K562 (cell line): Measurements from ENCODE around the gene PPM1G. TPM values are rescaled to one million over a fixed set of nuclear protein-coding genes. Genes with fewer than 3 reads are reported as not detected.

ENCODE experiments used
- CREB5 ChIP-seq: fragments of 250-450 bp; sonication (Bioruptor Pico); IDR thresholded peaks from 2 replicates; pipeline ENCODE4 v1.5.0; 2020; ENCODE audit warnings: mild to moderate bottlenecking
- DNMT1 ChIP-seq: fragments of 450-650 bp; IDR thresholded peaks from 2 replicates; pipeline ENCODE4 v1.6.1; 2016; ENCODE audit warnings: antibody characterized with exemption, mild to moderate bottlenecking
- E2F3 ChIP-seq: fragments of 250-450 bp; sonication (Bioruptor Pico); IDR thresholded peaks from 2 replicates; pipeline ENCODE4 v1.4.0; 2020; ENCODE audit warnings: mild to moderate bottlenecking
- ELF2 ChIP-seq: fragments of 250-450 bp; sonication (Bioruptor Pico); IDR thresholded peaks from 2 replicates; pipeline ENCODE4 v1.5.0; 2021; ENCODE audit warnings: mild to moderate bottlenecking
- ESRRB ChIP-seq: fragments of 250-450 bp; sonication (Bioruptor Pico); IDR thresholded peaks from 2 replicates; pipeline ENCODE4 v1.5.0; 2020; ENCODE audit warnings: mild to moderate bottlenecking, moderate library complexity, borderline replicate concordance
- ETS1 ChIP-seq: conservative IDR thresholded peaks from 2 replicates; pipeline ENCODE4 v1.6.1; 2011; ENCODE audit warnings: low read depth, mild to moderate bottlenecking, low read length; ENCODE audit not compliant: control insufficient read depth
- HMGN3 ChIP-seq: IDR thresholded peaks from 2 replicates; pipeline ENCODE4 v1.6.1; 2011; ENCODE audit warnings: borderline replicate concordance, low read depth, mild to moderate bottlenecking, mixed read lengths, low read length; ENCODE audit not compliant: insufficient read length; ENCODE audit errors: extremely low read depth
- MBD2 ChIP-seq: sonication (generic); IDR thresholded peaks from 2 replicates; pipeline ENCODE4 v1.6.1; 2016; ENCODE audit warnings: low read depth, borderline replicate concordance
- NONO ChIP-seq, 2 experiments: fragments of 200-400 bp in 1 of 2; fragments of 450-650 bp in 1 of 2; formaldehyde crosslinking in 1 of 2; IDR thresholded peaks; 2 replicates each; pipeline ENCODE4 v1.6.1; 2017; ENCODE audit warnings: low read depth in 2 of 2, mild to moderate bottlenecking in 2 of 2, moderate library complexity in 2 of 2, low read length in 1 of 2
- POLR2H ChIP-seq: IDR thresholded peaks from 2 replicates; pipeline ENCODE4 v1.6.1; 2016; ENCODE audit warnings: missing genetic modification characterization, low read depth, mild to moderate bottlenecking, control low read depth, missing compliant biosample characterization, moderate library complexity
- PRMT5 ChIP-seq: sonication (generic); formaldehyde crosslinking; IDR thresholded peaks from 2 replicates; pipeline ENCODE4 v1.5.0; 2020; ENCODE audit warnings: missing genetic modification reagents
- RBFOX2 ChIP-seq: fragments of 200-400 bp; formaldehyde crosslinking; IDR thresholded peaks from 2 replicates; pipeline ENCODE4 v1.6.1; 2017; ENCODE audit warnings: low read depth, mild to moderate bottlenecking, low read length, moderate library complexity
- SMARCC2 ChIP-seq: fragments of 450-650 bp; IDR thresholded peaks from 2 replicates; pipeline ENCODE4 v1.6.1; 2017; ENCODE audit warnings: antibody characterized with exemption, moderate library complexity, mild to moderate bottlenecking, low read depth
- TEAD1 ChIP-seq, 2 experiments: fragments of 450-650 bp in 1 of 2; sonication (generic) in 1 of 2; formaldehyde crosslinking; IDR thresholded peaks; 2 replicates each; pipeline versions ENCODE4 v1.4.0 to v1.8.0; 2020 to 2022; ENCODE audit warnings: mild to moderate bottlenecking in 2 of 2, missing genetic modification reagents in 1 of 2
- TEAD4 ChIP-seq, 2 experiments: sonication (generic) in 1 of 2; formaldehyde crosslinking in 1 of 2; IDR thresholded peaks; 2 replicates each; pipeline versions ENCODE4 v1.6.1 to v1.8.0; 2012 to 2022; ENCODE audit warnings: borderline replicate concordance in 1 of 2, inconsistent platforms in 1 of 2, low read length in 1 of 2, mild to moderate bottlenecking in 1 of 2, missing genetic modification reagents in 1 of 2
- ZNF140 ChIP-seq: fragments of 250-450 bp; sonication (Bioruptor Pico); IDR thresholded peaks from 2 replicates; pipeline ENCODE4 v1.8.0; 2021; ENCODE audit warnings: moderate library complexity, mild to moderate bottlenecking, inconsistent platforms
- ZNF444 ChIP-seq: fragments of 250-450 bp; sonication (Bioruptor Pico); IDR thresholded peaks from 2 replicates; pipeline ENCODE4 v1.4.0; 2020; ENCODE audit warnings: mild to moderate bottlenecking, moderate library complexity
- polyA plus RNA-seq, 8 experiments: library from polyadenylated mRNA; depleted of rRNA in 4 of 8; stranded (reverse) in 5 of 8; unstranded in 3 of 8; fragments of >200 nt; fragmentation: Nextera tagmentation in 2 of 8; fragmentation: Illumina TruSeq in 1 of 8; extraction: Ambion mirVana in 2 of 8; extraction: Trizol in 1 of 8; gene quantifications; 2 replicates each; pipeline versions ENCODE4 v1.2.1 to v1.2.3, GENCODE V29; 2011 to 2014; ENCODE audit warnings: inconsistent platforms in 1 of 8, missing spikeins in 1 of 8
- total RNA-seq, 7 experiments: library from RNA; depleted of rRNA in 6 of 7; stranded (reverse); fragments of >200 nt in 6 of 7; fragmentation: Illumina TruSeq in 2 of 7; extraction: Trizol in 2 of 7; gene quantifications; 2 replicates each; pipeline versions ENCODE4 v1.2.1 to v1.2.3, GENCODE V29; 2011 to 2021; ENCODE audit warnings: low replicate concordance in 1 of 7
- TF ChIP-seq, protein P1 (sequence below): fragments of 250-450 bp; sonication (Bioruptor Pico); IDR thresholded peaks from 2 replicates; pipeline ENCODE4 v1.8.0; 2021; ENCODE audit warnings: moderate library complexity, mild to moderate bottlenecking, inconsistent platforms

PPM1G gene
- total and polyA plus RNA-seq, 9 of the 15 experiments (the other 6 are each of a cell fraction or from before 2014, with no cell fraction given), result 61.7 to 230 (median 153) TPM

GRCh38 chr2:27370026-27370815 lies 39.2 kb downstream of the PPM1G start, which contains the start of the genes EIF2B4 and SNX17 (continued):
- peak; percentile 99 for TF ChIP-seq ETS1
- no peak for TF ChIP-seq ZNF444 (CRISPR knock-in tag)
- TF ChIP-seq ELF2 (CRISPR knock-in tag), result no peak
- peak in 1 of 2 experiments; percentile 78; a peak in 2 of 4 replicates for TF ChIP-seq TEAD1 (CRISPR knock-in tag; IDR thresholded peaks at IDR 0.05)
- no peak for TF ChIP-seq E2F3 (CRISPR knock-in tag)
- TF ChIP-seq POLR2H, result peak; percentile 18
- TF ChIP-seq HMGN3, result peak; percentile 94
- TF ChIP-seq RBFOX2, result peak; percentile 99
- no peak for TF ChIP-seq DNMT1
- no peak for TF ChIP-seq PRMT5
- no peak for TF ChIP-seq CREB5 (CRISPR knock-in tag)
- peak; percentile 95 for TF ChIP-seq MBD2
- TF ChIP-seq ZNF140 (CRISPR knock-in tag), result no peak
- no peak for TF ChIP-seq TEAD4 (IDR thresholded peaks at IDR 0.05; ENCODE audit: low read length)
- peak; percentile 26 for TF ChIP-seq TEAD4 (CRISPR knock-in tag; IDR thresholded peaks at IDR 0.05; ENCODE audit: borderline replicate concordance)
- TF ChIP-seq, protein P1, sequence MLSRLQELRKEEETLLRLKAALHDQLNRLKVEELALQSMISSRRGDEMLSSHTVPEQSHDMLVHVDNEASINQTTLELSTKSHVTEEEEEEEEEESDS, result no peak
- TF ChIP-seq ESRRB (CRISPR knock-in tag), result no peak
- TF ChIP-seq NONO (IDR thresholded peaks at IDR 0.05; ENCODE audit: low read depth in 2 of 2, low read length in 1 of 2), result peak; percentile 34 to 80; a peak in 1 of 4 replicates
- TF ChIP-seq SMARCC2, result no peak
